Activated CD4-positive, alpha-beta T cell treated with anti-CD3 and anti-CD28 coated beads, Interleukin-10, Interleukin-2, amounts not matched to agents 100 ng/mL and 50 ng/mL, durations not matched to agents 16 hours and 8 hours (primary cell): ENCODE data around the gene OSGIN1.

ENCODE experiments used
- DNase-seq: peaks from one replicate; pipeline ENCODE4 v3.0.0-alpha.2; 2020

OSGIN1 gene

GRCh38 chr16:83952940-83953795 is at the start of gene OSGIN1:
TSS of gene OSGIN1 (plus strand) at chr16:83953240. CDS start at chr16:83957672, 4,432 bp downstream.
- DNase-seq, result peak; percentile 88

- no peak for DNase-seq
Measured at GRCh38 chr16:83903751-83904150, 49.3 kb upstream of the OSGIN1 start.

- DNase-seq, result no peak
Measured at GRCh38 chr16:83906683-83907082, 46.4 kb upstream of the OSGIN1 start.

- DNase-seq, result no peak
Measured at GRCh38 chr16:83907111-83907510, 45.9 kb upstream of the OSGIN1 start.

GRCh38 chr16:83907631-83908250 is 45.3 kb upstream of the OSGIN1 start:
- no peak for DNase-seq

GRCh38 chr16:83908798-83909197 is 44.2 kb upstream of the OSGIN1 start:
- no peak for DNase-seq

GRCh38 chr16:83911290-83911689 is 41.8 kb upstream of the OSGIN1 start:
- no peak for DNase-seq

GRCh38 chr16:83912519-83913244 is 40.4 kb upstream of the OSGIN1 start:
- no peak for DNase-seq

- DNase-seq, result no peak
Measured at GRCh38 chr16:83913245-83913633, 39.8 kb upstream of the OSGIN1 start.

GRCh38 chr16:83914091-83914710 is 38.8 kb upstream of the OSGIN1 start:
- no peak for DNase-seq

GRCh38 chr16:83915081-83915480 is 38.0 kb upstream of the OSGIN1 start:
- DNase-seq, result no peak

GRCh38 chr16:83915491-83915890 is 37.5 kb upstream of the OSGIN1 start:
- DNase-seq, result no peak

- no peak for DNase-seq
Measured at GRCh38 chr16:83917152-83918120, 35.6 kb upstream of the OSGIN1 start.

- DNase-seq, result no peak
Measured at GRCh38 chr16:83920894-83921491, 32.0 kb upstream of the OSGIN1 start.

- DNase-seq, result no peak
Measured at GRCh38 chr16:83923581-83924365, 29.3 kb upstream of the OSGIN1 start.

GRCh38 chr16:83924686-83925085 is 28.4 kb upstream of the OSGIN1 start:
- no peak for DNase-seq

GRCh38 chr16:83925095-83925905 is 27.7 kb upstream of the OSGIN1 start:
- DNase-seq, result no peak

GRCh38 chr16:83925957-83926725 is 26.9 kb upstream of the OSGIN1 start:
- DNase-seq, result no peak
